SK-N-SH treated with all-trans-retinoic acid at 6 μM for 48 hours (cell line): ENCODE data around the gene HOXB1.

Source experiments
- ATAC-seq: fragments of 200-7000 bp; cut with Tn5 transposase; 3 replicates; pipeline ENCODE4 v1.9.1; 2020; ENCODE audit warnings: mild to moderate bottlenecking, moderate library complexity
- ARNTL ChIP-seq: fragments of 450-650 bp; formaldehyde crosslinking; IDR thresholded peaks from 2 replicates; pipeline ENCODE4 v1.5.0; 2020; ENCODE audit warnings: low read depth, mild to moderate bottlenecking, moderate library complexity, borderline replicate concordance
- CREB5 ChIP-seq: fragments of 250-450 bp; sonication (Bioruptor Pico); IDR thresholded peaks from 2 replicates; pipeline ENCODE4 v1.5.1; 2020; ENCODE audit warnings: low read depth, mild to moderate bottlenecking, moderate library complexity
- CSDC2 ChIP-seq: fragments of 250-450 bp; sonication (Bioruptor Pico); IDR thresholded peaks from 2 replicates; pipeline ENCODE4 v1.5.0; 2020; ENCODE audit warnings: mild to moderate bottlenecking, moderate library complexity
- CSRNP3 ChIP-seq: fragments of 250-450 bp; sonication (Bioruptor Pico); IDR thresholded peaks from 2 replicates; pipeline ENCODE4 v1.5.1; 2021; ENCODE audit warnings: mild to moderate bottlenecking, moderate library complexity
- ESRRG ChIP-seq: fragments of 250-450 bp; sonication (Bioruptor Pico); IDR thresholded peaks from 2 replicates; pipeline ENCODE4 v1.6.1; 2021; ENCODE audit warnings: mild to moderate bottlenecking
- GLIS3 ChIP-seq: fragments of 250-450 bp; sonication (Bioruptor Pico); IDR thresholded peaks from 2 replicates; pipeline ENCODE4 v1.5.0; 2020; ENCODE audit warnings: mild to moderate bottlenecking, moderate library complexity
- ISL1 ChIP-seq: fragments of 250-450 bp; sonication (Bioruptor Pico); IDR thresholded peaks from 2 replicates; pipeline ENCODE4 v2.1.2; 2022; ENCODE audit warnings: mild to moderate bottlenecking, moderate library complexity
- OSR1 ChIP-seq: fragments of 250-450 bp; sonication (Bioruptor Pico); IDR thresholded peaks from 2 replicates; pipeline ENCODE4 v1.8.0; 2022; ENCODE audit warnings: moderate library complexity, mild to moderate bottlenecking, inconsistent platforms
- PATZ1 ChIP-seq: fragments of 250-450 bp; sonication (Bioruptor Pico); IDR thresholded peaks from 2 replicates; pipeline ENCODE4 v1.8.0; 2020; ENCODE audit warnings: mild to moderate bottlenecking, moderate library complexity, borderline replicate concordance
- POU6F1 ChIP-seq: fragments of 250-450 bp; sonication (Bioruptor Pico); IDR thresholded peaks from 2 replicates; pipeline ENCODE4 v1.8.0; 2021; ENCODE audit warnings: low read depth, mild to moderate bottlenecking, moderate library complexity, borderline replicate concordance
- RARB ChIP-seq: fragments of 250-450 bp; sonication (Bioruptor Pico); IDR thresholded peaks from 2 replicates; pipeline ENCODE4 v1.8.0; 2021; ENCODE audit warnings: mild to moderate bottlenecking, moderate library complexity
- SNAI2 ChIP-seq: fragments of 250-450 bp; sonication (Bioruptor Pico); IDR thresholded peaks from 2 replicates; pipeline ENCODE4 v1.5.0; 2020; ENCODE audit warnings: mild to moderate bottlenecking, moderate library complexity
- TCF4 ChIP-seq: fragments of 250-450 bp; sonication (Bioruptor Pico); IDR thresholded peaks from 2 replicates; pipeline ENCODE4 v1.8.0; 2021; ENCODE audit warnings: mild to moderate bottlenecking, moderate library complexity, borderline replicate concordance
- TSHZ2 ChIP-seq: fragments of 250-450 bp; sonication (Bioruptor Pico); IDR thresholded peaks from 2 replicates; pipeline ENCODE4 v1.5.0; 2020; ENCODE audit warnings: mild to moderate bottlenecking, moderate library complexity
- ZC3H10 ChIP-seq: fragments of 250-450 bp; sonication (Bioruptor Pico); IDR thresholded peaks from 2 replicates; pipeline ENCODE4 v1.5.1; 2021; ENCODE audit warnings: mild to moderate bottlenecking, moderate library complexity
- ZFP30 ChIP-seq: fragments of 450-650 bp; formaldehyde crosslinking; IDR thresholded peaks from 2 replicates; pipeline ENCODE4 v1.5.0; 2022; ENCODE audit warnings: mild to moderate bottlenecking, moderate library complexity
- ZNF565 ChIP-seq: fragments of 450-650 bp; formaldehyde crosslinking; conservative IDR thresholded peaks from 2 replicates; pipeline ENCODE4 v1.5.0; 2020; ENCODE audit warnings: low read depth, mild to moderate bottlenecking, moderate library complexity
- ZNF70 ChIP-seq: fragments of 450-650 bp; formaldehyde crosslinking; IDR thresholded peaks from 2 replicates; pipeline ENCODE4 v1.5.0; 2020; ENCODE audit warnings: mild to moderate bottlenecking, moderate library complexity
- ZNF8 ChIP-seq: fragments of 450-650 bp; formaldehyde crosslinking; IDR thresholded peaks from 2 replicates; pipeline ENCODE4 v1.5.0; 2020; ENCODE audit warnings: mild to moderate bottlenecking, moderate library complexity

The HOXB1 gene

GRCh38 chr17:48567646-48568354, 37.0 kb upstream of the HOXB1 start:
- no peak for ATAC-seq
- no peak for TF ChIP-seq ZNF565 (CRISPR knock-in tag)
- no peak for TF ChIP-seq CREB5 (CRISPR knock-in tag)
- no peak for TF ChIP-seq OSR1 (CRISPR knock-in tag)
- TF ChIP-seq GLIS3 (CRISPR knock-in tag) = no peak

- no peak for TF ChIP-seq ZNF565 (CRISPR knock-in tag)
- TF ChIP-seq ZFP30 (CRISPR knock-in tag) = no peak
- TF ChIP-seq ESRRG (CRISPR knock-in tag) = no peak
- no peak for TF ChIP-seq TSHZ2 (CRISPR knock-in tag)
- no peak for TF ChIP-seq CSRNP3 (CRISPR knock-in tag)
- TF ChIP-seq POU6F1 (CRISPR knock-in tag) = no peak
- no peak for TF ChIP-seq SNAI2 (CRISPR knock-in tag)
- no peak for TF ChIP-seq TCF4
- no peak for TF ChIP-seq CREB5 (CRISPR knock-in tag)
- no peak for TF ChIP-seq RARB
- no peak for TF ChIP-seq OSR1 (CRISPR knock-in tag)
- TF ChIP-seq PATZ1 (CRISPR knock-in tag) = no peak
- no peak for ATAC-seq
These were observed 36.4 kb upstream of the HOXB1 start for GRCh38 chr17:48567209-48567608.

GRCh38 chr17:48566717-48567116, 35.9 kb upstream of the HOXB1 start:
- TF ChIP-seq ZNF8 (CRISPR knock-in tag) (no peak), TCF4 (no peak), ZNF70 (CRISPR knock-in tag) (no peak), CSDC2 (no peak), ARNTL (no peak), PATZ1 (CRISPR knock-in tag) (no peak), CREB5 (CRISPR knock-in tag) (no peak), ZFP30 (CRISPR knock-in tag) (no peak), GLIS3 (CRISPR knock-in tag) (no peak), ISL1 (CRISPR knock-in tag) (no peak), TSHZ2 (CRISPR knock-in tag) (no peak), ZC3H10 (CRISPR knock-in tag) (no peak)
- no peak for ATAC-seq
